Glutamatergic neuron (in vitro differentiated cells): ENCODE data around the gene HP1BP3. TPM values are rescaled to one million over a fixed set of nuclear protein-coding genes. Genes with fewer than 3 reads are reported as not detected.

Experiments
- DNase-seq: peaks from one replicate; pipeline ENCODE4 v3.0.0; 2022
- H3K27ac Mint-ChIP-seq: one replicate; pipeline ENCODE4 v1.8.0; 2020; ENCODE audit warnings: mild to moderate bottlenecking, mixed read lengths, inconsistent platforms; ENCODE audit not compliant: unreplicated experiment
- H3K27me3 Mint-ChIP-seq: one replicate; pipeline ENCODE4 v1.8.0; 2020; ENCODE audit warnings: mild to moderate bottlenecking, moderate library complexity, mixed read lengths, inconsistent platforms; ENCODE audit not compliant: unreplicated experiment
- H3K36me3 Mint-ChIP-seq: one replicate; pipeline ENCODE4 v1.8.0; 2020; ENCODE audit warnings: mild to moderate bottlenecking, mixed read lengths, inconsistent platforms; ENCODE audit not compliant: unreplicated experiment
- H3K4me1 Mint-ChIP-seq: one replicate; pipeline ENCODE4 v1.8.0; 2020; ENCODE audit warnings: mild to moderate bottlenecking, low read depth, mixed read lengths, inconsistent platforms; ENCODE audit not compliant: unreplicated experiment
- H3K4me3 Mint-ChIP-seq: one replicate; pipeline ENCODE4 v1.8.0; 2020; ENCODE audit warnings: mild to moderate bottlenecking, mixed read lengths, inconsistent platforms; ENCODE audit not compliant: unreplicated experiment
- H3K9me3 Mint-ChIP-seq: one replicate; pipeline ENCODE4 v1.8.0; 2020; ENCODE audit warnings: mild to moderate bottlenecking, moderate library complexity, mixed read lengths, inconsistent platforms; ENCODE audit not compliant: unreplicated experiment
- CTCF ChIP-seq: fragments of 200-600 bp; sonication (generic); IDR thresholded peaks from one replicate; pipeline ENCODE4 v1.5.0; 2021; ENCODE audit not compliant: partially characterized antibody, unreplicated experiment
- total RNA-seq: library from RNA; stranded (reverse); fragmentation: NEBNext Ultra II Directional; extraction: Animal tissue kit (Norgen Biotek cat#: 25700); gene quantifications from one replicate; pipeline ENCODE4 v1.2.1, GENCODE V29; 2021; ENCODE audit not compliant: unreplicated experiment

HP1BP3 gene
- total RNA-seq, 1 donor from 2014 or later = 192 TPM

DNA sequence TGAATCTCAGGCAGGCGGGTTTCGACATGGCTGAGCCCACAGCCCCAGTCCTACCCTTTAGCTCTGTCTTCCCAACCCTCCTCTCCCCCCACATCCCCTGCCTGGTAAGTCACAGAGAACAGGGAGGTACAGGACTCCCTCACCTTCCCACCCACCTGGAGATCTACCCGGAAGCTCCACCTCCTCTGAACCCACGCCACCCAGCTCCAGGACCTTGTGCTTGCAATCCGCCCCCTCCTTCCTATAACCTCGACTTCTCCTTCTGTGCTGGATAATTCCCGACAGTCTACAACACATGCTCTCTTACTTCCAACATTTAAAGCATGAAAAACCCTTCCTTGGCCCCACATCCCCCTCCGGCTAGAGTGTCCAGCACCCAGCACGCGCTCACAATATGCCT, 91.6 kb downstream of the HP1BP3 start:
- H3K4me3 Mint-ChIP-seq = no peak overlapping the region
- TF ChIP-seq CTCF = no peak
- no peaks in the 10 kb centered on the region for H3K36me3 Mint-ChIP-seq
- H3K27ac Mint-ChIP-seq = no peak overlapping the region
- peaks cover 5% of the 10 kb centered on the region for H3K9me3 Mint-ChIP-seq
- H3K27me3 Mint-ChIP-seq = peaks cover 9% of the 10 kb centered on the region
- DNase-seq = no peak
- H3K4me1 Mint-ChIP-seq = peaks cover 10% of the 10 kb centered on the region

DNA sequence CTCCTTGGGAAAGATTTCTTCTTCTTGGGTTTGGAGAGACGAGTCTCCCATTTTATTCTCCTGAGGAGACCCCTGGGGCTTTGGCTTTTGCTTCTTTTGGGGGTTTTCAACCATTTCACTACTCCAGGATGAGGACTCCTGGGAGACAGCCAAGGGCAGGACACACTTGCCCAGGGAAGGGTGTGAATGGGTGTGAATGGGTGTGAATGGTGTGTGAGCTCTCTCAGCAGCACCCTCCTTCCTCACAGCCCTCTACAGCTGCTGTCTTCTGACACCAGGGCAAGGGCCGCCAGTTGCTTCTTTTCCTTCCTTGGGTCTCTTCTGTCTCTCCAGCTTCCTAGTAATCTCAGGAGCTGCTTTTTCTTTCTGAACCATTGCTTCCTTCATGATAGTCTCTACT, 93.5 kb downstream of the HP1BP3 start:
- TF ChIP-seq CTCF = no peak
- H3K36me3 Mint-ChIP-seq = no peaks in the 10 kb centered on the region
- H3K27ac Mint-ChIP-seq = no peak overlapping the region
- no peak overlapping the region for H3K4me3 Mint-ChIP-seq
- H3K4me1 Mint-ChIP-seq = peaks cover 4% of the 10 kb centered on the region
- peaks cover 6% of the 10 kb centered on the region for H3K27me3 Mint-ChIP-seq
- DNase-seq = no peak
- H3K9me3 Mint-ChIP-seq = peaks cover 1% of the 10 kb centered on the region

Other genes with a start within 250 kb of the HP1BP3 start
- not detected for gene FAM43B, start 234.7 kb downstream of the HP1BP3 start, total RNA-seq
- gene CDA, start 198.2 kb downstream of the HP1BP3 start, total RNA-seq = not detected
- 32.0 TPM for gene PINK1, start 153.8 kb downstream of the HP1BP3 start, total RNA-seq
- 126 TPM for gene DDOST, start 125.9 kb downstream of the HP1BP3 start, total RNA-seq
- gene KIF17, start 69.3 kb downstream of the HP1BP3 start, total RNA-seq = 1.6 TPM
- gene SH2D5, start 54.6 kb downstream of the HP1BP3 start, total RNA-seq = 1.2 TPM